Keratinocyte (primary cell): ENCODE measurements around the gene MTSS2.

Experiments
- CTCF ChIP-seq, 3 experiments: IDR thresholded peaks in 1 of 3; conservative IDR thresholded peaks in 1 of 3; optimal IDR thresholded peaks in 1 of 3; 2 replicates in 2 of 3; 3 replicates in 1 of 3; pipeline versions ENCODE3 to v1.5.1; 2011; ENCODE audit warnings: low read length in 3 of 3, mild to moderate bottlenecking in 3 of 3, moderate library complexity in 2 of 3, control low read depth in 1 of 3, inconsistent platforms in 1 of 3; ENCODE audit not compliant: insufficient read depth in 2 of 3; ENCODE audit errors: extremely low read depth in 1 of 3
- EZH2 ChIP-seq: IDR thresholded peaks from one replicate; pipeline ENCODE4 v1.6.1; 2012; ENCODE audit warnings: inconsistent platforms, mild to moderate bottlenecking, low read length, moderate library complexity

DNA sequence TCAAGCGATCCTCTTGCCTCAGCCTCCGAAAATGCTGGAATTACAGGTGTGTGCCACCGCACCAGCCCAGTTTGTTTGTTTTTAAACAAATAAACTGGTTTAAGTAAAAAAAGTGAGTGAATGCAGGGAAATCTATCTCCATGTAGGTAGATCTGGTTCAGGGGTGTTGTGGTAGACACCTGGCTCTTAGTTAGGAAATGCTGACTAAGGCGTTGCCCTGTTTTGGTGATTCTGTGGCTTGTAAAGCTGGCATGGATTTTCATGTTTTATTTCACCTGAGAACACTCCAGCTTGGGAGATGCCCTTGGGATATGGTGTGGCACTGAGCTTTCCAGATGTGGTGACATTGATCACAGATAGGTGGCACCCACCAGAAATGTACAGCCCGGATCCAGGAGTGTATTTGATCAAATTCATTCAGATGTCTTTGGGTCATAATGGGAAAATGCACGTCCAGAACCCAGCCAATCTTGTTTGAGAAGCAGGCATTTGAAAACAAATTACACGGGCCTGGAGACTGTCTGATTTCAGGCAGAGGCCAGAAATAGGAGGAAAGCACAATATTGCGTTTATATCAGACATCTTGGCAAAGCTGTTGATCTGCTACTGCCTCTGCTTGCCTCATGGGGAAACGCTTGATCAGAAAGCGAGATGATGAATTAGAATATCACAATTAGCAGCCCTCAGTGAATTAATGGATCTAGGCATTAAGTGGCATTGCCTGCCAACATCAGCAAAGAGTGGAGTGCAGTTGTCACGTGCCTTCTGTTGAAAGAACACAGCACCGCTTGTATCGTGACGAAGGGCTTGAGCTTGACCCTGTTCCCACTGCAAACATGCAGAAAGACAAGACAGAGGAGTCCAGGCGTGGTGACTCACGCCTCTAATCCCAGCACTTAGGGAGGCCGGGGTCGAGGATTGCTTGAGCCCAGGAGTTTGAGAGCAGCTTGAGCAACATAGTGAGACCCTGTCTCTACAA lies 46.8 kb downstream of the MTSS2 start:
- TF ChIP-seq CTCF (optimal IDR thresholded peaks at IDR 0.05 in 1 of 3, IDR thresholded peaks at IDR 0.05 in 1 of 3, conservative IDR thresholded peaks at IDR 0.05 in 1 of 3; ENCODE audit: extremely low read depth in 1 of 3, insufficient read depth in 2 of 3, low read length in 3 of 3) (peak in 1 of 3 experiments; percentile 11), EZH2 (no peak)
